Activated T-helper 17 cell treated with anti-CD3 and anti-CD28 coated beads, Interleukin-2, amount 50 U/mL, for 72 hours (primary cell): ENCODE results near the gene CHPT1. TPM values are rescaled to one million over a fixed set of nuclear protein-coding genes. Genes with fewer than 3 reads are reported as not detected.
A peak's percentile ranks its signal among the peaks of the same experiment; 100 is the strongest.

ENCODE experiments used
- ATAC-seq: fragments of 150-1000 bp; cut with Tn5 transposase; replicated peaks from 2 replicates; pipeline ENCODE4 v1.10.0; 2021; ENCODE audit warnings: mild to moderate bottlenecking, moderate library complexity
- H3K27ac Mint-ChIP-seq: one replicate; pipeline ENCODE4 v1.8.0; 2022; ENCODE audit warnings: mixed read lengths
- H3K27me3 Mint-ChIP-seq: one replicate; pipeline ENCODE4 v1.8.0; 2022; ENCODE audit warnings: mixed read lengths
- H3K36me3 Mint-ChIP-seq: one replicate; pipeline ENCODE4 v1.8.0; 2022; ENCODE audit warnings: low read depth, mild to moderate bottlenecking, mixed read lengths
- H3K4me1 Mint-ChIP-seq: one replicate; pipeline ENCODE4 v1.8.0; 2022; ENCODE audit warnings: mixed read lengths
- H3K4me3 Mint-ChIP-seq: one replicate; pipeline ENCODE4 v1.8.0; 2022; ENCODE audit warnings: mild to moderate bottlenecking, mixed read lengths
- H3K9me3 Mint-ChIP-seq: one replicate; pipeline ENCODE4 v1.8.0; 2022; ENCODE audit warnings: mixed read lengths
- total RNA-seq, 2 donors: library from RNA; stranded (reverse); gene quantifications; one replicate each; pipeline ENCODE4 v1.2.3, GENCODE V29; 2022

The CHPT1 gene
- total RNA-seq, 2 donors from 2014 or later: 3.4 to 16.0 TPM

DNA sequence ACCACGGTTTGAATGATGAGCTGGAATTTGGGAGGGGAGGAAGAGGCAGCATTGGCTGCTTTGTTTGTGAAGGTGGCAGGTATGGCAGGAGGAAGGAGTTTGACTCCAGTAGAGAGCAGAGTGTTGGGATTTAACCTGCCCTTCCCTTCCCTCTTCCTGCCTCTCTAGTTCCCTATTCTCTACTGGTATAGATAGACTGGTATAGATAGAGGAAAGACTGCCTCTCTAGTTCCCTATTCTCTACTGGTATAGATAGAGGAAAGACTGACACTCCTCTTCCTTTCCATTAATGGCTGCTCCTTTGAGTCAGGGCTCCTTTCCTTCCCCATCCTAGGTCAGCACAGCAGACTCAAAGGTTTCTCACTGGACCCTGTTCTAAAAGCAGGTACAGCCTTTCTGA, 50.3 kb downstream of the CHPT1 start:
- no peaks in the 10 kb centered on the region for H3K9me3 Mint-ChIP-seq
- peaks cover 78% of the 10 kb centered on the region for H3K36me3 Mint-ChIP-seq
- peaks cover 6% of the 10 kb centered on the region for H3K4me1 Mint-ChIP-seq
- no peak for ATAC-seq
- H3K27ac Mint-ChIP-seq: peak overlapping the region; percentile 49
- H3K27me3 Mint-ChIP-seq: no peaks in the 10 kb centered on the region
- no peak overlapping the region for H3K4me3 Mint-ChIP-seq

DNA sequence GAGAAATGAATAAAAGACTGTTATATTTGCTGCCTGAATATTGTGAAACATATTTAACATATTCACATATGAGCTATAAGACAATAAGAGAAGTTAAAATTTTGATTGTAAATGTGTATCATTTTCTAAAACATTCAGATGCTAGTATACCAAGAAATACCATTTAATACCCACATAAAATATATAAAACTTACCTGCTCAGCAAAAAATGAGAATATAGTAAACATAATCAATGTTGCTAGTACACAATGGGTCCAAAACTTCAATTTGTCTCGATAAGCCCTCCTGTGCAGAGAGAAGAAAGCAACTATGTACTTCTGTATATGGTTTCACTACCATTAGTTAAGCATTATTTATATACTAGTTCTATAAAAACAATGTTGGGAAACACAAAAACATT, 51.5 kb downstream of the CHPT1 start:
- peak overlapping the region; percentile 17 for H3K27ac Mint-ChIP-seq
- no peak for ATAC-seq
- H3K4me3 Mint-ChIP-seq: no peak overlapping the region
- H3K4me1 Mint-ChIP-seq: peaks cover 6% of the 10 kb centered on the region
- H3K36me3 Mint-ChIP-seq: peaks cover 75% of the 10 kb centered on the region
- no peaks in the 10 kb centered on the region for H3K9me3 Mint-ChIP-seq
- no peaks in the 10 kb centered on the region for H3K27me3 Mint-ChIP-seq

- H3K9me3 Mint-ChIP-seq: no peaks in the 10 kb centered on the region
Observed at GRCh38 chr12:101749657-101750056, 52.2 kb downstream of the CHPT1 start.

DNA sequence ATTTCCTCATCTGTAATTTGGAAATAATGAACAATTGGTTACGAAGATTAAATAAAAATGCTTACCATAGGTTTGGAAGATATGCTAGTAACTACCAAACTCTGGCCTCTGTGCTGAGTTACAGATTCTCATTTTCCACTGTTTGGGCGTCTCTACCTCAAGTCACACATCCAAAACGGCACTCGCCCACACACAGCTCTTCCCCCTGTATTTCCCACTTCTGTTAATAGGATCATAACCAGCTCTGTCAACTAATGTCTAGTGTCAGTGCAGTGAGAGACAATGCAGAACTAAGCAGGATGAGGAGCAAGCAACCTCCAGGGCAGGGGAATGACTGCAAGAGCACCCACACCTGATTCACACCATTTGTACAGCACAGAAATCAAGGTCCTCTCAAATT, 52.7 kb downstream of the CHPT1 start:
- no peak for ATAC-seq
- Mint-ChIP-seq H3K9me3 (no peaks in the 10 kb centered on the region), H3K4me1 (peaks cover 6% of the 10 kb centered on the region), H3K27ac (no peak overlapping the region), H3K27me3 (no peaks in the 10 kb centered on the region), H3K4me3 (no peak overlapping the region), H3K36me3 (peaks cover 78% of the 10 kb centered on the region)

More at GRCh38 chr12:101749657-101750056, 52.2 kb downstream of the CHPT1 start:
- ATAC-seq: no peak
- H3K4me1 Mint-ChIP-seq: peaks cover 6% of the 10 kb centered on the region
- peaks cover 78% of the 10 kb centered on the region for H3K36me3 Mint-ChIP-seq
- no peaks in the 10 kb centered on the region for H3K27me3 Mint-ChIP-seq
- peak overlapping the region; percentile 77 for H3K27ac Mint-ChIP-seq
- H3K4me3 Mint-ChIP-seq: no peak overlapping the region

DNA sequence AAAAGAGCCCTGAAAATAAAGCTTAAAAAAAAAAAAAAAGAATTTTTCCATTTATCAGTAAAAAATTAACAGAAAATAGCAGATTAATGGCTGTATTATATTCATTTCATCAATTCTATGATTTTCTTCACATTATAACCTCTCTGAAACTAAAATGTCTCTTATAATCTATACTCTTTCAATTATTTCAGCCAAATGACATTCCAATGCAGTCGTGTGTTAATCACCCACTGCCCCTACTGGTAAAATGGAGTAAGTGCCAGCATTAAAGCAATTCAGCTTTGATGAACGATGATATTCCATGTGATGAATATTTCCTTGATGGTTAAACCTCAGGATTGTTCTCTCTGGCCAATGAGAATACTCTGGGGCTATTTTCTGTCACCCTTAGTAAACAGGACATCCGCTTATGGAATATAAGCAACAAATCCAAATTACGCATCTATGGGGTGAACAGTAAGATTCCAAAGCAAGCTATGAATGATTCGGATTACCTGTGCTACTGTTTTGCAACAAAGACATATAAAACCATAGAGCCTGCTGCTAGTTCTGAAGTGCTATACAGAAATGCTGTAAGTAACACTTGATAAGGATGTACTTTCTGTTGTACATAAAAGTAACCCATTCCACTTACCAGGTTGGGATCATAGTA, 62.1 kb downstream of the CHPT1 start:
- no peaks in the 10 kb centered on the region for H3K27me3 Mint-ChIP-seq
- no peak for ATAC-seq

GRCh38 chr12:101761350-101761749, 63.9 kb downstream of the CHPT1 start:
- H3K9me3 Mint-ChIP-seq: no peaks in the 10 kb centered on the region
- no peak overlapping the region for H3K27ac Mint-ChIP-seq
- H3K27me3 Mint-ChIP-seq: no peaks in the 10 kb centered on the region
- H3K36me3 Mint-ChIP-seq: peaks cover 60% of the 10 kb centered on the region
- H3K4me1 Mint-ChIP-seq: no peaks in the 10 kb centered on the region
- H3K4me3 Mint-ChIP-seq: no peak overlapping the region
- ATAC-seq: no peak

More for the DNA sequence above, 62.1 kb downstream of the CHPT1 start:
- H3K27ac Mint-ChIP-seq: no peak overlapping the region
- no peak overlapping the region for H3K4me3 Mint-ChIP-seq
- peaks cover 61% of the 10 kb centered on the region for H3K36me3 Mint-ChIP-seq
- no peaks in the 10 kb centered on the region for H3K4me1 Mint-ChIP-seq
- H3K9me3 Mint-ChIP-seq: no peaks in the 10 kb centered on the region

DNA sequence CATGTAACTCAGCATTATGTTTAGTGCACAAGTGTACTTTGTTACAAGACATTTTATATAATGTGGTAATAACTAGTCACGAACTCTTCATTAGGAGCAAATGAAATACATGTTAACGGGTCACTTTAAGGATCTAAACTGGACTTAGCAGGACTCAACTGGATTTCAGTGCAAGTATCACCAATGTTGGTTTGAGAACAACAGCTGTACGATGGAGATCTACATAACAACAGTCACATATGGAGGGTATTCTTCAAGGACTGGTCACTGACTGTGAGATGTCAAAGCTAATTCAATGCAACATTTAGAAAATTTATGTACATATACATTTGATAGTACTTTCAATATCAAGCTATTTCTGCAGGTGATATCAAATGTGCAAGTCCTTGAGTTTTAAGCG, 64.3 kb downstream of the CHPT1 start:
- Mint-ChIP-seq H3K4me1 (no peaks in the 10 kb centered on the region), H3K9me3 (no peaks in the 10 kb centered on the region), H3K27ac (no peak overlapping the region), H3K36me3 (peaks cover 59% of the 10 kb centered on the region), H3K4me3 (no peak overlapping the region), H3K27me3 (no peaks in the 10 kb centered on the region)
- no peak for ATAC-seq

GRCh38 chr12:101763246-101763931, 65.9 kb downstream of the CHPT1 start:
- Mint-ChIP-seq H3K4me3 (no peak overlapping the region), H3K9me3 (no peaks in the 10 kb centered on the region), H3K27ac (no peak overlapping the region), H3K36me3 (peaks cover 60% of the 10 kb centered on the region), H3K4me1 (no peaks in the 10 kb centered on the region), H3K27me3 (no peaks in the 10 kb centered on the region)
- ATAC-seq: no peak

DNA sequence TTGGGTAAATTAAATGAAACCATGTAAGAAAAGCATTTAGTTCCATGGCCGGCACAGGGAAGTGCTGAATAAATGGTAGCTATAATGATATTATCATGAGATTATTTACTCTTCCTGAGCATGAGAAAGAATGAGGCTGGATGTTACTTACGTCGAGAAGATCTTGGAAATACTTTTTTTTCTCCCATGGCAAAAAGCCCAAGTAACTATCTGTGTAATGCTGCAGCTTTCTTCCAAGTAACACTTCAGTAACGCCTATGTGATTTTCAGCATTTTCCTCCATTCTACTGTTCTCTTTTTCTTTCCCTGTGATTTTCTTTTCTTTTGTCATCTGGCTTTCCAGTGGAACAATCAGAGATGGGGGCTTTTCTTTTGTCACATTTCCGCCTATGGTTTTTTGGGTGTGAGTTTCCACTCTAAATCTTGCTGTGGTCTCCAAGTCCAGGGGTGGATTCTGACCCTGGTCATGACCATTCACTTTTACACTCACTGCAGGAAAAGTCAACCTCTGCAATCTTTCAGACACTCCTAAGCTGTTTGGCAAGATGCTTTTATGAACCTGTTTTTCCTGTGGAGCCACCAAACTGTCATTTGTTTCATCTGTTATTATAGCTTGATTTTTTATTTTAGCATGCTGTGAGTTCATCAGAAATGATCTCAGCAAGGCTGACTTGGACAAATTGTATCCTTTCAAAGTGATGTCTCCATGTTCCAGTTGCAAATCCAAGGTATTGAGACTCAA, 66.8 kb downstream of the CHPT1 start:
- no peak for ATAC-seq
- Mint-ChIP-seq H3K27ac (no peak overlapping the region), H3K4me1 (no peaks in the 10 kb centered on the region), H3K9me3 (no peaks in the 10 kb centered on the region), H3K36me3 (peaks cover 61% of the 10 kb centered on the region), H3K4me3 (no peak overlapping the region), H3K27me3 (no peaks in the 10 kb centered on the region)

GRCh38 chr12:101767537-101767936, 70.1 kb downstream of the CHPT1 start:
- no peak for ATAC-seq
- H3K36me3 Mint-ChIP-seq: peaks cover 70% of the 10 kb centered on the region
- no peak overlapping the region for H3K4me3 Mint-ChIP-seq
- no peaks in the 10 kb centered on the region for H3K4me1 Mint-ChIP-seq
- H3K27me3 Mint-ChIP-seq: no peaks in the 10 kb centered on the region
- H3K9me3 Mint-ChIP-seq: no peaks in the 10 kb centered on the region
- H3K27ac Mint-ChIP-seq: no peak overlapping the region

- Mint-ChIP-seq H3K27ac (no peak overlapping the region), H3K4me3 (no peak overlapping the region), H3K36me3 (peaks cover 63% of the 10 kb centered on the region), H3K27me3 (no peaks in the 10 kb centered on the region), H3K4me1 (no peaks in the 10 kb centered on the region), H3K9me3 (no peaks in the 10 kb centered on the region)
- ATAC-seq: no peak
Observed at GRCh38 chr12:101768781-101769180, 71.3 kb downstream of the CHPT1 start.

GRCh38 chr12:101769865-101770264, 72.4 kb downstream of the CHPT1 start:
- H3K4me1 Mint-ChIP-seq: no peaks in the 10 kb centered on the region
- H3K4me3 Mint-ChIP-seq: no peak overlapping the region
- no peak for ATAC-seq
- H3K27ac Mint-ChIP-seq: no peak overlapping the region
- H3K27me3 Mint-ChIP-seq: no peaks in the 10 kb centered on the region
- peaks cover 53% of the 10 kb centered on the region for H3K36me3 Mint-ChIP-seq
- H3K9me3 Mint-ChIP-seq: no peaks in the 10 kb centered on the region

- Mint-ChIP-seq H3K4me3 (no peak overlapping the region), H3K27me3 (no peaks in the 10 kb centered on the region), H3K4me1 (no peaks in the 10 kb centered on the region), H3K36me3 (peaks cover 33% of the 10 kb centered on the region), H3K27ac (no peak overlapping the region), H3K9me3 (no peaks in the 10 kb centered on the region)
- peak; percentile 74 for ATAC-seq
Observed at GRCh38 chr12:101772012-101772775, 74.8 kb downstream of the CHPT1 start.

- Mint-ChIP-seq H3K27ac (no peak overlapping the region), H3K4me1 (no peaks in the 10 kb centered on the region), H3K9me3 (no peaks in the 10 kb centered on the region), H3K36me3 (peaks cover 22% of the 10 kb centered on the region), H3K27me3 (no peaks in the 10 kb centered on the region), H3K4me3 (no peak overlapping the region)
- ATAC-seq: peak; percentile 80
Observed at GRCh38 chr12:101773650-101774162, 76.3 kb downstream of the CHPT1 start.
